CD4-positive, alpha-beta T cell treated with Interleukin-4 for 1 hour (primary cell): ENCODE measurements around the gene NOC4L.

Experiments
- DNase-seq, 2 donors: peaks; one replicate each; pipeline ENCODE4 v3.0.0-alpha.2; 2020 to 2022

NOC4L gene

DNA sequence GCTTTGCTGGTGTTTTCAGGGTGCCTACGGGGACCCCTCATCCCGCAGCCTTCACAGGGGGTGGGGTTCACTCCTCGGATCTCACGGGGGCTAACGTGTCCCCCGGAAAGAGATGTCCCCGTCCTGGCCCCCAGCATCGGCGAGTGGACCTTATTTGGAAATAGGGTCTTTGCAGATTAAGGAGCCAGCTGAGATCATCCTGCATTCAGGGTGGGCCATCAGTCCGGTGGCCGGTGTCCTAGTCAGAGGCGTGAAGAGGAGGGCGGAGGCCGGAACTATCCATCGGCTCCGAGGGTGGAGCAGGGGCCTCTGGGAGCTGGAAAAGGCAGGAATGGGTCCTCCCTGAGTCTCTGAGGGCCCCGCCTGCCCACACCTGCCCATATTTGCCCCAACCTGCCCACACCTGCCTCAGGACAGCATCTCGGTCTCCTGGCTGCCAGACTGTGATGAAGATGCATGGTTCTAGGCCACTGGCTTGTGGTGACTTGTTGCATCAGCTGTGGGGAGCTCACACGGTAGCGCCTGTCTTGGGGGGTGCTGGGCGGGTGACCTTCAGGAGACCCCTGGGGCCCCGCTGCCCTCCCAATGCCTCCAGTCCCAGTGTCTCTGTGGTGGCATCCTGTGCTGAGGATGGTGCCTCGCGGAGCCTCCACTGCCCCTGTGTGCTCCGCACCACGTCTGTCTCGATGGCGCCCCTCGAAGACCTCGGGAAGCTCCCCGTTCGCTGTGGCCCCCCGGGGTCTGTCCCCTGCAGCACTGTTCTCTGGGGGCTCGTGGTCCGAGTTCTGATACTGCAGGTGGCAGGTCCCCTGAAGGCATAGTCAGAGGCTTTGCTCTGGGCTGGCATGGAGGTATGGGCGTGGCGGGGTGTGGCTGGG lies 14.7 kb downstream of the NOC4L start:
- no peak for DNase-seq

- DNase-seq: no peak
These were observed 15.3 kb downstream of the NOC4L start for GRCh38 chr12:132159555-132160003.

DNA sequence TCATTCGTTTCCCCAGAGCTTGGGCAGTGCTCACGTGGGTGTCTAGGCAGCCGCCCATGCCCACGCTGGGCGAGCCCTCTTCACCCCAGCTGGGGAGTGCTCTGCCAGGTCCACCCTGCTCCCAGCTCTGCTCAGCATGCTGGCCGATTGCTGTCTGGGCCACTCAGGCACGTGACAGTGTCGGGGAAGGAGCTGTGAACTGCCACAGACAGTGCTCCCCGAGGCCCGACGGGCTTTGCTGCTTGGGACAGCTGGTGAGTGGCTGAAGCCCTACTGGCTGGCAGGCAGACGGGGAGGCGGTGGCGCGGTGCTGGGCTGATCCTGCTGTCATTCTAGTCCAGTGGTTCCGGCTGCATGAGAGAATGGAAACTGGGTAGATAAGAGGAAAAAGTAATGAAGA lies 15.8 kb downstream of the NOC4L start:
- DNase-seq: no peak

- no peak for DNase-seq
These were observed 16.4 kb downstream of the NOC4L start for GRCh38 chr12:132160601-132161035.

GRCh38 chr12:132161036-132161781 lies 17.0 kb downstream of the NOC4L start:
- DNase-seq: peak in 1 of 2 donors; percentile 27

GRCh38 chr12:132161796-132162507 lies 17.7 kb downstream of the NOC4L start:
- DNase-seq: no peak

DNA sequence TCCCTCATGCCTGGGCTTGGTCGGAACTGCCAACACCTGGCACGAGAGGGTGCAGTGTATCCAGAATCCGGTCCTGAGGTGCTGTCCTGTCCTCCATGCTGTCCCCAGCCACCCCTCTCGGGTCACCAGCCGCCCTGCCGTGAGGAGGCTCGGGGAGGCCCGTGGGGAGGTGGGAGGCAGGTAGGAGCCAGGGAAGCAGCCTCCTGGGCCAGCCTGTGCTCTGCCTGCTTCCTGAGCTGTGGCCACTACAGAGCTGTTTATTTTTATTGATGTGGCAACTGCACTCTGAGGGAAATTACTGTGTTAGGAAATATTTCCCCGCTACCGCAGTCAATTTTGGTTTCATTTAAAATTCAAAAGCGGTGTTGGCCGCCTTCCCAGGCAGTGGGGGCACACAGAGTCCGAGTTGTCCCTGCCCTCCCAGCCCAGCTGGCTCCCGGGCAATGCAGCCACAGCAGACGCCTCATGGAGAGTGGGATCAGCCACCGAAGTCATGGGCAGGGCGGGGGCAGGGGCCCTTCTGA lies 18.3 kb downstream of the NOC4L start:
- DNase-seq: peak in 1 of 2 donors; percentile 41

DNA sequence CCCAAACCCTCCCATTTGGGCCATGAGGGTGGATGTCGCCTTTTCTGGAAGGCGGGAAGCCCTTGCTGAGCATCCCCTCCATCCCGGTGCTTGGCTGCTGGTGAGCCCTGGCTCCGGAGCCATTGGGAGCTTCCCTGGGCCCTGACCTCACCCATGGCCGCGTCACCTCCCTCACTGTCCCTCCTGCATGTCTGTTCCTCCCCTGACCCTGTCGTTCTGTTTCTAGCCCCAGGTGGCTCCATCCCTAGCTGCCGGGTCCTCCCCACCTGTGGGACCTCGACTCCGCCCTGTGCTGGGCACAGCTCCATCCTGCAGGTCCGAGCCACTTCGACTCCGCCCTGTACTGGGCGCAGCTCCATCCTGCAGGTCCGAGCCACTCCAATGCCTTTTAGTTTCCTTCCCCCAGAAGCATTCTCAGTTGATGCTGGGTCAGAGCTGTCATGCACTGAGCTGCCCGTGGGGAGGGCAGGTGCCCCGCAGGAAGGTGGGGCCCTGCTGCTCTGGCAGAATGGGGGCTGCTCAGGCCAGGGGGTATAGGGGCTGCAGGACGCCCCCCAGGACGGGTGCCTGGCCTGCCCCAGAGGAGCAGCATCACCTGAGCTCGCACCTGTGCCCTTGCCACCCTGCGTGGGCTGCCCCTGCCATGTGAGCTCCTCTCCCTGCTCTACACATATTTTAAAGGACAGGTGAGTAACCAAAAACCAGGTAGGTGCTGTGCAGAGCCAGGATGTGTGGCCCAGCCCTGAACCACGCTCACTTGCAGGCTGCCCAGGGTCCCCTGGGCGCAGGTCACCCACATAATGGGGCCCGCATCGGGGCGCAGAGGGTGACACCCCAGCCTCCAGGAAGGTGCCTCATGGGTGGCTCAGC lies 19.0 kb downstream of the NOC4L start:
- no peak for DNase-seq

DNA sequence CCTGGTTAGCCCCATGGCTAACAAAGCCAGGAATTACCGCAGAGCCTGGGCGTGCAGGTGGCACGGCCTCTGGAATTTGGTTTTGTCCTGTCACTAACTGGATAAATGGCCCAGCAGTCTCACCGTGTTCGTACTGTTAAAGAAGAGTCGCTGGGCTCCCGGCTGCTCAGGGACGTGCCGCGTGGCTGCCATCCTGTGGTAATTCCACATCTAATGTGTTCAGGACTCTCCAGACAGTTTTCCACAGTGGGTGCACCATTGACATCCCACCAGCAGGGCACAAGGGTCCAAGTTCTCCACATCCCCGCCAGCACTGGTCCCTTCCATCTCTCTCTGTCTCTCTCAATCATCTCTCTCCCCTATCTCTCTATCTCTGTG lies 19.6 kb downstream of the NOC4L start:
- no peak for DNase-seq

DNA sequence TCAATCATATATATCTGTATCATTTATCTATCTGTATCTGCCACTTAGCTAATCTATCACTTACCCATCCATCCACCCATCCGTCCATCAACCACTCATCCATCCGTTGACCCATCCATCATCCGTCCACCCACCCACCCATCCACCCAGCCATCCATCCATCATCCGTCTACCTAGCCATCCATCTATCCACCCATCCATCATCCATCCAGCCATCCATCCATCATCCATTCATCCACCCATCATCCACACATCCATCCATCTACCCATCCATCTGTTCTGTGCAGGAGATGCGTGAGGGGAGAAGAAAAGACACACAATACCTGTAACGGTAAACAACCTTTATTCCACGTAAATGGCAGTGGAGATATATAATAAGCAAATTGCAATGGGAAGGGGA lies 20.2 kb downstream of the NOC4L start:
- no peak for DNase-seq

DNA sequence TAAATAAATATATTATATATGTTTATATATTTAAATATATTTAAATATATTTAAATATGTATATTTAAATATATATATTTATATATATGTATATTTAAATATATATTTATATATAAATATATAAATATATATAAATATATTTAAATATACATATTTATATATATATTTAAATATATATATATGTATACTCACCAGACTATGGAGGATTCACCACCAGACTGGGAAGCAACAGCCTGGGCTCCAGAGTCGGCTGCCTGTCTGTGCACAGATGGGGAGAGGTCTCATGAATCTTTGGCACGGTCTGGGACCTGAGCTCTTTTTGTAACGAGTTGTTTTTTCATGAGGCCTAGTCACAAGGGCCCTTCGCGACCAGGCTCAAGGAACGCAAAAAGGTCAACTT lies 21.3 kb downstream of the NOC4L start:
- no peak for DNase-seq

DNA sequence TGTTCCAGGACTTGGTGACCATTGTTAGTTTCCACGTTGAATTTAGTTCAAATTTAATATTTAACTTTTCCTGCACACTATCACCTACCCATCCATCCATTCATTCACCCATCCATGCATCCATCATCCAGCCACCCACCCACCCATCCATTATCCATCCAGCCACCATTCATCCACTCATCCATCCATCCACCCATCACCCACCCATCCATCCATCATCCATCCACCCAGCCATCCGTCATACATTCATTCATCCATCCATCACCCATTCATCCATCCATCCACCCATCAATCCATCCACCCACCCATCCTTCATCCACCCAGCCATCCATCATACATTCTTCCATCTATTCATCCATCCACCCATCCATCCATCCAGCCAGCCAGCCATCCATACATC lies 21.8 kb downstream of the NOC4L start:
- DNase-seq: no peak

GRCh38 chr12:132166801-132167591 lies 22.7 kb downstream of the NOC4L start:
- DNase-seq: no peak

GRCh38 chr12:132167611-132168310 lies 23.5 kb downstream of the NOC4L start:
- DNase-seq: no peak

DNA sequence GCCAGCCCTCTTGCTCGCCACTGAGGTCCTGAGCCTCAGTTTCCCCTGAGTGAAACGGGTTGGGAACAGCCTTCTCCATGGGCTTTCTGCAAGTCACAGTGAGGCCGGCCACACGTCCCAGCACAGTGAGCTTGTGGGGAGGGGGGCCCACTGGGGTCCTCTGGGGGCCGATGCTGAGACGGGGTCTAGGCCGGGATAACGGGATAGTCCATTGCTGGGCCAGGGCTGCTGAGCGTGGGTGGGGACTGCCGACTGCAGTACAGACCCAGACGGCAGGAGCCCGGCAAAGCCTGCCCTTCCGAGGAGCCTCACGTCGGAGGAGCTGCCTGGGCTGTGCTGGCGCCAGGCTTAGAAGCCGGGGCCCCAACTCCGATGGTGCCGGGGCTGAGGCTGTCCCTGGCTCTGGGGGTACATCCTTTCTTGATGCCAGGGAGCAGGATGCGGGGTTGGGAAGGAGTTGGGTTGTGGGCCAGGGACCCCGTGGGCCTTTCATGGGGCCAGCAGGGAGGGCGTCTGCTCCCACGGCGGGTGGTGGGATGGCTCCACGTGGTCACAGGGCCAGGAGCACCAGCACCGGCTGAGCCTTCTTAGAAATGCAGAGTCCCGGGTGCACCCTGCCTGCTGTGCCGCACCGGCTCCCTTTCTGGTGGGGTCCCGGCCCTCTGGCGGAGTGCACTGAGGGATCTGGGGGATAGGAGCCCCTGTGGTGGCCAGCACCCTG lies 24.2 kb downstream of the NOC4L start:
- DNase-seq: no peak

- DNase-seq: no peak
These were observed 25.1 kb downstream of the NOC4L start for GRCh38 chr12:132169376-132169775.

DNA sequence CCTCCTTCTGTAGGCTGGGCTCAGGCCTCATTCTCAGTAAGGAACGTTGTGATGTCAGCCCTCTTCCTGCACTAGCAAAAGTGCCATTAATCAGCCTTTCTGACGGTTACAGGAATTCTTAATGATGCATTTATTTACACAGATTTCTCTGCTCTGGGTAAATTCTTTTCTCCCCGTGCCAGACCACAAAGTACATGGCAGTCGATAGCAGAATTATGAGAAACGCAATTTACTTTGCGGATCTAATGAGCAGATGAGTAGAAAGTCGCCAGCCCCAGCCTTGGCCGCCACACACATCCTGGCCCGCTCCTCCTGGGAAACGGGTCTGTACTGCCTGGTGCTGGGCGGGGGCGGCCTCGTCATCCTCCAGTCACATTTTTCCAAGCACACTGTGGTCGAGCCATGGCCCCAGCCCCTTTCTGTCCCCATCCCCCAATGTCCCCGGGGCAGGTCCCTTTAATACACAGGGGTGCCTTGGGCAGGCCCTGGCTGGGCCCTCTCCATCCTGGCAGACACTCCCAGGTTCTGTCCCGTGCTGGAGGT lies 25.9 kb downstream of the NOC4L start:
- DNase-seq: no peak

DNA sequence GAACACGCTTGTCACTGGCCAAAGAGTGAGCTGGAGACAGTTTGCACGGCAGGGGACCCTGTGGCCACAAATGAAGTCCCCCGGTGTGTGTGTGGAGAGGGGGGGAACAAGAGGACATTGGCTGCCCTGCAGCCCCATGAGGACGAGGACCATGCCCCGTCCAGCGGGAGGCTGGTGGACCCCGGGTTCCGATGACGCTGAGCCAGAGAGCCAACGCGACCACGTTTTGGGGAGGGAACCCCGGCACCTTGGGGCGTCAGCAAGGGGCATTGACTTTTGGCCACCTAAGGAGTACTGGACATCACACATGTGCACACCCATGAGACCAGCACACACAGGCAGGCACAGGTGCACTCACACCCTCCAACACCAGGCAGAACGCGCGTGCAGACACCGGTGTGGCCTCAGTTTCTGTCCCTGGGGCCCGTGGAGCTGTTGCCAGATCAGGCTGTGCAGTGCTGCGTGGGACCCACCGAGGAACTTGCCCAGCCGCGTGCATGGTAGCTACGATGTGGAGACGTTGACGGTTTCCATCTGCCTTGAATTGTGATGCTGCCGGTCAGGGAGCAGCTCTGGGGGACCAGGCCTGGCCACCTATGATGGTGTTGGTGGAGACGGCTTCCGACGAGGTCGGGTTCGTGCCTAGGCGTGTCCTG lies 26.5 kb downstream of the NOC4L start:
- no peak for DNase-seq
